Measurements from ENCODE around the gene CKAP2L. TPM values are rescaled to one million over a fixed set of nuclear protein-coding genes. Genes with fewer than 3 reads are reported as not detected.
"Not testable (repeated sequence)": the region's sequence is repeated elsewhere in the genome, so short reads cannot be mapped to it uniquely, and the experiment has no call there.

Gene CKAP2L
- total RNA-seq, 4 donors from 2014 or later: 0.64 to 33.0 (median 2.2) TPM; not detected in 1

GRCh38 chr2:112708968-112709367 lies 55.4 kb downstream of the CKAP2L start:
- peak overlapping the region in 1 of 4 donors; percentile 43 for H3K27ac ChIP-seq
- DNase-seq: no peak
- no peak for TF ChIP-seq POLR2AphosphoS5 (IDR thresholded peaks at IDR 0.05)
- no peak for TF ChIP-seq CTCF (IDR thresholded peaks at IDR 0.05)
- TF ChIP-seq POLR2A (IDR thresholded peaks at IDR 0.05): no peak
- no peak for TF ChIP-seq EP300 (IDR thresholded peaks at IDR 0.05; ENCODE audit: low read depth)
- H3K4me3 ChIP-seq: no peak overlapping the region
- intact Hi-C loops (cut with DNase I; ENCODE audit: low total_unique reads): no loop called here
- H3K9me3 ChIP-seq: no peaks in the 10 kb centered on the region
- in situ Hi-C loops (cut with MboI; ENCODE audit: low pct_ligation_motif_present in 1 of 4, low pct_unique_long_range_greater_than_20kb in 1 of 4, low sequenced_read_pairs in 3 of 4): no loop called here
- peaks cover 0 to 4% (median 0%) of the 10 kb centered on the region in 4 donors for H3K4me1 ChIP-seq
- H3K27me3 ChIP-seq: peaks cover 4% of the 10 kb centered on the region
- no peaks in the 10 kb centered on the region for H3K36me3 ChIP-seq
- 67 to 75% methylated on average over 6 to 10 of the region's 10 CpGs for WGBS, 2 donors (ENCODE audit: low coverage in 1 of 2)

- WGBS, 2 donors (ENCODE audit: low coverage in 1 of 2): 81 to 84% methylated on average over 9 of the region's 9 CpGs
- H3K27ac ChIP-seq; H3K4me3 ChIP-seq; intact Hi-C loops (cut with DNase I; ENCODE audit: low total_unique reads); DNase-seq; H3K27me3 ChIP-seq; in situ Hi-C loops (cut with MboI; ENCODE audit: low pct_ligation_motif_present in 1 of 4, low pct_unique_long_range_greater_than_20kb in 1 of 4, low sequenced_read_pairs in 3 of 4); H3K36me3 ChIP-seq; H3K9me3 ChIP-seq; H3K4me1 ChIP-seq: not testable (repeated sequence)
These were observed 57.5 kb downstream of the CKAP2L start for GRCh38 chr2:112706947-112707346.

- no peak for DNase-seq
- no peaks in the 10 kb centered on the region for H3K9me3 ChIP-seq
- H3K27me3 ChIP-seq: peaks cover 4% of the 10 kb centered on the region
- H3K4me3 ChIP-seq: no peak overlapping the region
- H3K4me1 ChIP-seq: peaks cover 0 to 4% (median 0%) of the 10 kb centered on the region in 4 donors
- intact Hi-C loops (cut with DNase I; ENCODE audit: low total_unique reads): no loop called here
- H3K36me3 ChIP-seq: no peaks in the 10 kb centered on the region
- no peak overlapping the region for H3K27ac ChIP-seq
- WGBS, 2 donors (ENCODE audit: low coverage in 1 of 2): 48 to 49% methylated on average over 3 to 5 of the region's 5 CpGs
- TF ChIP-seq POLR2A (IDR thresholded peaks at IDR 0.05): no peak
- no peak for TF ChIP-seq CTCF (IDR thresholded peaks at IDR 0.05)
- TF ChIP-seq EP300 (IDR thresholded peaks at IDR 0.05; ENCODE audit: low read depth): no peak
- TF ChIP-seq POLR2AphosphoS5 (IDR thresholded peaks at IDR 0.05): no peak
- in situ Hi-C loops (cut with MboI; ENCODE audit: low pct_ligation_motif_present in 1 of 4, low pct_unique_long_range_greater_than_20kb in 1 of 4, low sequenced_read_pairs in 3 of 4): no loop called here
These were observed 58.2 kb downstream of the CKAP2L start for GRCh38 chr2:112706170-112706664.

DNA sequence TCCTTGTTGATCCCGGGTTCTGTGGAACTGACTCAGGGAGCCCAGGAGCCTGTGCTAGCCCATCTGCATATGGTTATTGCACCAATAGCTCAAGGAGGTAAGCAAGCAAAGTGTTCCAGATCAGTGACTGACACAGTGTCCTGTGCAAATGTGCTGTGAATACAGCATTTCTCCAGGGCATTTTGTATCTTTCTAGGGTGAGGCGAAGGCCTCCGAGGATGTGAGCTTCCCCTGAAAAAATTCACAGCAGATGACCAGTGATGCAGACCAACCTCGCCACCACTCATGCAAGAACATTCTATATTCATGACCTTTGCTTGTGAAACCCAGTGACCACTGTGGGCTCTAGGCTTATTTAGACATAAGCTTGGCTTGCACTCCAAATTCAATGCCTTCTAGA lies 58.8 kb downstream of the CKAP2L start:
- H3K4me1 ChIP-seq: peaks cover 0 to 4% (median 0%) of the 10 kb centered on the region in 4 donors
- H3K27ac ChIP-seq: no peak overlapping the region
- peaks cover 4% of the 10 kb centered on the region for H3K27me3 ChIP-seq
- H3K4me3 ChIP-seq: no peak overlapping the region
- no peak for TF ChIP-seq CTCF (IDR thresholded peaks at IDR 0.05)
- no peak for TF ChIP-seq POLR2AphosphoS5 (IDR thresholded peaks at IDR 0.05)
- no peak for TF ChIP-seq POLR2A (IDR thresholded peaks at IDR 0.05)
- TF ChIP-seq EP300 (IDR thresholded peaks at IDR 0.05; ENCODE audit: low read depth): no peak
- intact Hi-C loops (cut with DNase I; ENCODE audit: low total_unique reads) (no loop called here), in situ Hi-C loops (cut with MboI; ENCODE audit: low pct_ligation_motif_present in 1 of 4, low pct_unique_long_range_greater_than_20kb in 1 of 4, low sequenced_read_pairs in 3 of 4) (no loop called here)
- no peaks in the 10 kb centered on the region for H3K36me3 ChIP-seq
- no peaks in the 10 kb centered on the region for H3K9me3 ChIP-seq
- DNase-seq: no peak
- 68% methylated on average over 4 of the region's 4 CpGs; no CpG with 5 or more reads in 1 of the 2 donors for WGBS, 2 donors (ENCODE audit: low coverage in 1 of 2)

DNA sequence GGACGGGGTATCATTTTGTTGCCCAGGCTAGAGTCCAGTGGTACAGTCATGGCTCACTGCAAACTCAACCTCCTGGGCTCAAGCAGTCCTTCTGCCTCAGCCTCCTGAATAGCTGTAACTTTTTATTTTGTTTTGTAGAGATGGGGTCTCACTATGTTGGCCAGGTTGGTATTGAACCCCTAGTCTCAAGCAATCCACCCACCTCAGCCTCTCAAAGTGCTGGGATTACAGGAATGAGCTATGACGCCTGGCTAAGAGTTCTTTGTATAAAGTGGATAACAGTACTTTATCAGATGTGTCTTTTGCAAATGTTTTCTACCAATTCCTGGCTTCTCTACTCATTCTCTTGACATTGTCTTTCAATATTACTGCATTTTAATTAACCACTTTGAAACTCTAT lies 60.7 kb downstream of the CKAP2L start:
- no peaks in the 10 kb centered on the region for H3K36me3 ChIP-seq
- no peak for TF ChIP-seq EP300 (IDR thresholded peaks at IDR 0.05; ENCODE audit: low read depth)
- no peak for TF ChIP-seq CTCF (IDR thresholded peaks at IDR 0.05)
- no peak for TF ChIP-seq POLR2A (IDR thresholded peaks at IDR 0.05)
- TF ChIP-seq POLR2AphosphoS5 (IDR thresholded peaks at IDR 0.05): no peak
- WGBS, 2 donors (ENCODE audit: low coverage in 1 of 2): 70 to 73% methylated on average over 2 of the region's 2 CpGs
- H3K27ac ChIP-seq: no peak overlapping the region
- H3K4me3 ChIP-seq: no peak overlapping the region
- DNase-seq: no peak
- no peaks in the 10 kb centered on the region for H3K4me1 ChIP-seq
- in situ Hi-C loops (cut with MboI; ENCODE audit: low pct_ligation_motif_present in 1 of 4, low pct_unique_long_range_greater_than_20kb in 1 of 4, low sequenced_read_pairs in 3 of 4) (no loop called here), intact Hi-C loops (cut with DNase I; ENCODE audit: low total_unique reads) (no loop called here)
- no peaks in the 10 kb centered on the region for H3K9me3 ChIP-seq
- peaks cover 4% of the 10 kb centered on the region for H3K27me3 ChIP-seq
